Astrocyte of the spinal cord (primary cell): ENCODE data around the gene CS.

Experiments used
- DNase-seq: peaks from one replicate; pipeline ENCODE4 v3.0.0; 2011; ENCODE audit warnings: low read depth, low spot score
- H3K4me3 ChIP-seq: 2 replicates; pipeline ENCODE4 v1.5.1; 2011; ENCODE audit warnings: low read depth, mild to moderate bottlenecking, low read length, moderate library complexity
- in situ Hi-C: cut with HindIII; loops from 2 replicates; pipeline ENCODE4 v1.10.0; 2017; ENCODE audit warnings: low sequenced_read_pairs
- TF ChIP-seq, protein P1 (sequence below): IDR thresholded peaks from 2 replicates; pipeline ENCODE4 v1.5.1; 2012; ENCODE audit warnings: low read depth, mild to moderate bottlenecking, low read length, inconsistent platforms

CS gene

DNA sequence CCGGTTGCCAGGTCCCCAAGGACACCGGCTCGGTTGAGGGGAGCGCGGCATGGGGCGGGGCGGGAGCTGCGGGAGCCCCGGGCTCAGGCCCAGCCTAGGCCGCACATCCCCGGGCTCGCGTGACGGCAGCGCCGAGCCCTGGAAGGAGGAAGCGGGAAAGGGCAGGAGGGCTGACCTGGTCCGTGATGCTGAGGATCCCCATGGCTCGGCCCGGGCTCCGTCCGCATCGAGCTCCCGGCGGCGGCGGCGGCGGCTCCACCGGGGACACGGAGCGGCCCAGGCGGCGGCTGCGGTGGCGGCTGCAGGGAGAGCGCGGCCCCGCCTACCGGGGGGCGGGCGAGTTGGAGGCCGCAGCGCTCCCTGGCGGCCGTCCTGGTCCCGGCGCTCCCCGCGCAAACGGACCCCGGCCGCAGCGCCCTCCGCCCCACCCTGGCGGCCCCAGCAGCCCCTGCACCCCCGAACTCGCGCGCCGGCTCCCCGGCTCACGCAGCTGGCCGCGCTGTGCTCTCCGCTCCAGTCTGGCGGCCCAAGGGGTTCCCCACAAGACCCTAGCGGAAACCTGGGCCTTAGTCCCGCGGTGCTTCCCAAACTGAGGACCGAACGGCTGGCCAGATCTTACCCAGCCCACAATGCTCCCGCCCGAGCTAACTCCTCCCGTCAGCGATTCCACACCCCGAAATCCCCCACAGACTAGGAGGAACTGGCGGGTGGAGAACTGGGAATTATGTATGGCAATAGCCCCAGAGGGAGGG is 41.9 kb downstream of the CS start, which contains the start of gene ANKRD52:
ANKRD52 (minus strand) TSS at position 317 of the 752 bp plus-strand sequence; CDS start at position 202, 115 bp downstream.
- H3K4me3 ChIP-seq, result peak within 1 kb of the TSS; percentile 88
- in situ Hi-C loops, result no loop called here
- TF ChIP-seq, protein P1, sequence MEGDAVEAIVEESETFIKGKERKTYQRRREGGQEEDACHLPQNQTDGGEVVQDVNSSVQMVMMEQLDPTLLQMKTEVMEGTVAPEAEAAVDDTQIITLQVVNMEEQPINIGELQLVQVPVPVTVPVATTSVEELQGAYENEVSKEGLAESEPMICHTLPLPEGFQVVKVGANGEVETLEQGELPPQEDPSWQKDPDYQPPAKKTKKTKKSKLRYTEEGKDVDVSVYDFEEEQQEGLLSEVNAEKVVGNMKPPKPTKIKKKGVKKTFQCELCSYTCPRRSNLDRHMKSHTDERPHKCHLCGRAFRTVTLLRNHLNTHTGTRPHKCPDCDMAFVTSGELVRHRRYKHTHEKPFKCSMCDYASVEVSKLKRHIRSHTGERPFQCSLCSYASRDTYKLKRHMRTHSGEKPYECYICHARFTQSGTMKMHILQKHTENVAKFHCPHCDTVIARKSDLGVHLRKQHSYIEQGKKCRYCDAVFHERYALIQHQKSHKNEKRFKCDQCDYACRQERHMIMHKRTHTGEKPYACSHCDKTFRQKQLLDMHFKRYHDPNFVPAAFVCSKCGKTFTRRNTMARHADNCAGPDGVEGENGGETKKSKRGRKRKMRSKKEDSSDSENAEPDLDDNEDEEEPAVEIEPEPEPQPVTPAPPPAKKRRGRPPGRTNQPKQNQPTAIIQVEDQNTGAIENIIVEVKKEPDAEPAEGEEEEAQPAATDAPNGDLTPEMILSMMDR, result peak; percentile 49
- DNase-seq, result peak; percentile 69

DNA sequence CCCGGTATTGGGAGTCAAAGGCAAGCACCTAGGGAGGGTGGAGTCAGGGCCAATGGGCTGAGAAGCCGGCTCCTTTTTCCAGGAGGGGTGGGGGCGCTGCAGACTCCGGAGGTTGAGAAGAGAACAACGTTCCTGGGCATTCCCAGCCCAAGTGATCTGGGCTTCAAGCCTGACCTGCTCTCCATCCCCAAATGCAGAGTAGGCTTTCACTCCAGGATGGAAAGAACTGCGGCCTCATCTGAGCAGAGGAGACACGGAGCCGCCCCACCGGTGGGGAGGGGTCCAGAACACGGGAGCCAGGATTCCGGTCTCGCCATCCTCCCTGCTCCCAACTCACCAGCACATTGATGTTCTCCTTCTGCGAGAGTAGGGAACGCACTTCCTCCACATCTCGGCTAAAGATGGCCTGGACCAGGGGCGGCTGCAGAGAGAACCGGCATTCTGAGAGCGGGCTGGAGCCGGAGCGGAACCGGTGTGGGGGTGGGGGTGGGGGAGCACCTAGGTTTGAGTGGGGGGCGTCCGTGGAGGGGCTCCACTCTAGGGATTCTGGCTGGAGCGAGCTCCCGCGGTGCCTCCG is 42.6 kb downstream of the CS start:
- peak; percentile 39 for DNase-seq
- in situ Hi-C loops, result no loop called here
- H3K4me3 ChIP-seq, result peak overlapping the region; percentile 88
- TF ChIP-seq, protein P1, result peak; percentile 28

DNA sequence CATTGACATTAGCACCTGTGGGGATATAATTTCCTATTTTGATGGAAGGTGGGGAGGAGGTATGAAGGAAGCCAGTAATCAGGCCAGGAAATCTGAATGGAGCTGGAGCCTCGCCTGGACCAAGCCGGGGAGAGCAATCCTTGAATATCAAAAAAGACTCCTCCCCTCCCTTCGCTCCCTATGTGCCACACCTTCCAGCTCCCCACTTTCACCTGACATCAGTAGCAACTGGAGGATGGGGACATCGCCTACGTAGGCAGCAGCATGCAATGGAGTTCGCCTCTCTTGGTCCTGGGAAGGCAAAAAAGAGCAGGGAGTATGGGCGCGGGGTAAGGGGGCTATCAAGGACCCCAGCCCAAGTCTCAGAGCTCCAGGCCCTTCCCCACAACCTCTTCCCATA is 43.1 kb downstream of the CS start:
- no peak for DNase-seq
- TF ChIP-seq, protein P1, result no peak
- in situ Hi-C loops, result no loop called here
- H3K4me3 ChIP-seq, result peak overlapping the region; percentile 88

DNA sequence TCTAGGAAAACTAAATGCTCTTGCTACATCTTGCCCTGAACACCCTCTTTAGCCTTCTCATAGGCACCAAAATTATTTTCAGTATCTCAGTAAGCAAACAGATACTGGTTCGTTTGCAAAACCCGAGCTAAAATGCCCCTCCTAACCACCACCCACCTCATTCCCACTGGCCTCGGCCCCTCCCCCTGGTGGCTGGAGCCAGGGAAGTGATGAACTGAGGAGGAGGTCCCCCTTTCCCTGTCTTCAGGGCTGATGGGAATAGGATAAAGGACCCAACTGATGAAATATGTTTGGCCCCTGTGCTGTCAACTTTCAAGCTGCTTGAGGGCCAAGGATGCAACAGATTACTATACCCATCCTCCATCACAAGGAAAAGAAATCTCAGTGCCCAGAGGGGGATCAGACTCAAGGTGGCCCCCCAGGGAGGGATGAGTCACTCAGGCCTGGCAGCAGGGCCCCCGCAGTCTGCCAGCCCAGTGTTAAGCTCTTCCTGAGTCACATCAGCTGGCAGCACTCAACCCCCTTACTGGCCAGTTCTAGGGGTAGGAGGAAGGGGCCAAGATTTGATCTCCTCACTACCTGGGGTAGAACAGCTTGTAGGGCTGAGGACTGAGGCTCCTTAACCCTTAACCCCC is 43.7 kb downstream of the CS start:
- peak overlapping the region; percentile 88 for H3K4me3 ChIP-seq
- DNase-seq, result peak; percentile 46
- in situ Hi-C loops, result no loop called here
- TF ChIP-seq, protein P1, result no peak

DNA sequence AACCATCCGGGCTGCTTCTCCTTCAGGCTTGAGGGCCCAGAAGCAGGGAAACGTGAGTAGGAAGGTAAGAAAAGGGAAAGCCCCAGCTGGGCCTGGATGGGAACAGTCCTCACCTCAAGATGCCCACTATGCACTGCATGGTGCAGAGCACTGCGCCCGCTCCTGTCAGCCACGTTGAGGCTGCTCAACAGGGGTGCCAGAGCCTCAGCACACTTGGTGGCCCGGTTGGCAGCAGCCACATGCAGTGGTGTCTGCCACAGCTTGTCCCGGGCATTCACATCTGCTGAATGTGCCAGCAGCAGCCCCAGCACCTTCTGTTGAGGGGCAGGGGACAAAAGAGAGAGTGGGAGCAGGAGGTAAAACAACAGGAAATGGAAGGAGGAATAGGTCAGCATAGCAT is 44.5 kb downstream of the CS start:
- TF ChIP-seq, protein P1, result no peak
- no peak overlapping the region for H3K4me3 ChIP-seq

DNA sequence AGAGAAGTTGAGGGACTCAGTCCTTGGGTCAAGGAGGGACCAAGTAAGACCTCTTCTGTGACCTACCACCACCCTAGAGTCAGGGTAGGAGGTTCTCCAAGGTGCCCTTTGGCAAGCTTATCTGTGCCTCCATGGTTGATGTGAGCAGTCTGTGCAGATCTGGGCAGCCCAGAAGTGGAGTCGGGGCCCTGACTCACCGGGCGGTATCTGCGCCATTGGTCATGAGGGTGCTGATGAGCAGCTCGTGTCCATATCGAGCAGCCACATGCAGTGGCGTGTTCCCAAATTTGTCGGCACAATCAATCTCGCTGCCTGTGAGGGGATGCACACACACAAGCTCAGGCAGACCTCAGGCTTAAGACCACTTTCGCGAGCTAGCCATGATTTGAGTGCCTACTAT is 47.0 kb downstream of the CS start:
- DNase-seq, result no peak
- TF ChIP-seq, protein P1, result no peak
- in situ Hi-C loops, result no loop called here
- no peak overlapping the region for H3K4me3 ChIP-seq

More for the DNA sequence above, 44.5 kb downstream of the CS start:
- in situ Hi-C loops, result no loop called here
- no peak for DNase-seq
